Endothelial cell of umbilical vein (primary cell): ENCODE results near the gene FBXL3. TPM values are rescaled to one million over a fixed set of nuclear protein-coding genes. Genes with fewer than 3 reads are reported as not detected.

ENCODE experiments used
- BruUV-seq: library from RNA; stranded (reverse); fragments of 400-500 nt; replicated peaks from 2 replicates; lab custom pipeline; 2021; lab: Mats Ljungman, UMichigan
- CTCF ChIA-PET: fragments of 300-600, 350-600 bp; sonication (Branson Sonifier 250); formaldehyde crosslinking; loops from one replicate; lab custom pipeline; 2021; ENCODE audit warnings: antibody characterized with exemption, inconsistent platforms; lab: Charles Lee
- POLR2A ChIA-PET: fragments of 300-600, 350-600 bp; sonication (Branson Sonifier 250); formaldehyde crosslinking; loops from one replicate; lab custom pipeline; 2021; ENCODE audit warnings: antibody characterized with exemption, inconsistent platforms; lab: Charles Lee
- DNase-seq: peaks from one replicate; pipeline ENCODE4 v3.0.0-alpha.2; 2011; ENCODE audit warnings: low read depth, low spot score
- FAIRE-seq: peaks from 2 replicates; lab custom pipeline; 2011; peaks lifted over from hg19 to GRCh38; lab: Jason Lieb, UNC
- H2AFZ ChIP-seq: 2 replicates; pipeline ENCODE4 v1.6.0; 2012; ENCODE audit warnings: low read depth, low read length, control low read depth, inconsistent platforms
- H3K27ac ChIP-seq: 2 replicates; pipeline ENCODE4 v1.5.1; 2011; ENCODE audit warnings: low read depth, mild to moderate bottlenecking, control low read depth, low read length, moderate library complexity; ENCODE audit not compliant: insufficient read depth
- H3K27me3 ChIP-seq, 2 experiments: 2 replicates each; pipeline versions ENCODE4 v1.6.0 to v1.6.1; 2011; ENCODE audit warnings: low read length in 2 of 2, mixed read lengths in 1 of 2; ENCODE audit not compliant: control insufficient read depth in 2 of 2, insufficient read depth in 2 of 2
- H3K36me3 ChIP-seq, 2 experiments: 2 replicates in 1 of 2; 3 replicates in 1 of 2; pipeline ENCODE4 v1.5.1; 2011; ENCODE audit warnings: low read length in 2 of 2, mild to moderate bottlenecking in 1 of 2, moderate library complexity in 1 of 2; ENCODE audit not compliant: control insufficient read depth in 2 of 2, insufficient read depth in 2 of 2; ENCODE audit errors: extremely low read depth in 1 of 2
- H3K4me1 ChIP-seq: 3 replicates; pipeline ENCODE4 v1.5.1; 2011; ENCODE audit warnings: mild to moderate bottlenecking, low read length; ENCODE audit not compliant: control insufficient read depth, insufficient read depth; ENCODE audit errors: extremely low read depth
- H3K4me2 ChIP-seq: 2 replicates; pipeline ENCODE4 v1.6.1; 2011; ENCODE audit warnings: low read length, control low read depth, mixed read lengths; ENCODE audit not compliant: insufficient read depth
- H3K4me3 ChIP-seq, 3 experiments: fragments of 200-600 bp in 1 of 3; sonication (generic), shearing (Covaris generic) in 1 of 3; replicated peaks in 1 of 3; 2 replicates each; pipeline ENCODE4 v1.5.1; 2011 to 2016; ENCODE audit warnings: control low read depth in 3 of 3, low read length in 3 of 3, mild to moderate bottlenecking in 2 of 3, inconsistent platforms in 1 of 3, low read depth in 1 of 3, moderate library complexity in 1 of 3; ENCODE audit not compliant: insufficient read depth in 1 of 3
- H3K79me2 ChIP-seq: 2 replicates; pipeline ENCODE4 v1.6.0; 2012; ENCODE audit warnings: low read length, inconsistent platforms; ENCODE audit not compliant: control insufficient read depth, insufficient read depth
- H3K9ac ChIP-seq: replicated peaks from 2 replicates; pipeline ENCODE3; 2011; ENCODE audit warnings: low read length, control low read depth; ENCODE audit not compliant: insufficient read depth; ENCODE audit errors: extremely low read depth
- H3K9me1 ChIP-seq: replicated peaks from 3 replicates; pipeline ENCODE4 v1.6.0; 2011; ENCODE audit warnings: mild to moderate bottlenecking, low read length; ENCODE audit not compliant: control insufficient read depth, insufficient read depth; ENCODE audit errors: extremely low read depth
- H3K9me3 ChIP-seq: replicated peaks from 2 replicates; pipeline ENCODE4 v1.5.1; 2012; ENCODE audit warnings: low read length, inconsistent platforms; ENCODE audit not compliant: control insufficient read depth, insufficient read depth
- H4K20me1 ChIP-seq: replicated peaks from 2 replicates; pipeline ENCODE3; 2011; ENCODE audit warnings: mild to moderate bottlenecking, low read length; ENCODE audit not compliant: control insufficient read depth, insufficient read depth; ENCODE audit errors: extremely low read depth
- EZH2 ChIP-seq: IDR thresholded peaks from 2 replicates; pipeline ENCODE4 v1.6.1; 2012; ENCODE audit warnings: borderline replicate concordance, low read depth, mild to moderate bottlenecking, moderate library complexity, low read length, inconsistent platforms; ENCODE audit not compliant: severe bottlenecking
- FOS ChIP-seq: IDR thresholded peaks from 2 replicates; pipeline ENCODE4 v1.6.1; 2011; ENCODE audit warnings: mild to moderate bottlenecking, low read length, moderate library complexity, borderline replicate concordance; ENCODE audit not compliant: insufficient read depth
- GATA2 ChIP-seq: IDR thresholded peaks from 2 replicates; pipeline ENCODE4 v1.7.0; 2011; ENCODE audit warnings: low read depth, mild to moderate bottlenecking, moderate library complexity, mixed read lengths, low read length; ENCODE audit not compliant: insufficient read length, insufficient read depth
- JUN ChIP-seq: IDR thresholded peaks from 2 replicates; pipeline ENCODE4 v1.6.1; 2011; ENCODE audit warnings: borderline replicate concordance, low read depth; ENCODE audit not compliant: insufficient read length, insufficient read depth
- MYC ChIP-seq: IDR thresholded peaks from one replicate; pipeline ENCODE4 v1.6.1; 2011; ENCODE audit warnings: mild to moderate bottlenecking, low read depth, low read length
- POLR2A ChIP-seq: IDR thresholded peaks from 2 replicates; pipeline ENCODE4 v1.6.1; 2012; ENCODE audit warnings: low read depth, mild to moderate bottlenecking, control low read depth, low read length
- POLR2AphosphoS5 ChIP-seq: IDR thresholded peaks from 2 replicates; pipeline ENCODE4 v1.6.1; 2012; ENCODE audit warnings: low read depth, mild to moderate bottlenecking, control low read depth, low read length, moderate library complexity; ENCODE audit not compliant: insufficient read depth
- dilution Hi-C: fragments of 300-500 bp; cut with MboI; formaldehyde crosslinking; loops from one replicate; pipeline ENCODE4 v1.15.0; 2019; ENCODE audit warnings: low sequenced_read_pairs; ENCODE audit not compliant: extremely low pct_ligation_motif_present
- intact Hi-C: fragments of 100-400 bp; cut with micrococcal nuclease; formaldehyde crosslinking; loops from one replicate; pipeline ENCODE4 v1.10.0; 2022
- polyA plus RNA-seq, 4 experiments: library from polyadenylated mRNA; depleted of rRNA in 3 of 4; stranded (reverse) in 3 of 4; unstranded in 1 of 4; fragments of >200 nt; gene quantifications; 2 replicates each; pipeline versions ENCODE4 v1.2.1 to v1.2.3, GENCODE V29; 2011 to 2012; ENCODE audit warnings: missing spikeins in 1 of 4
- total RNA-seq: library from RNA; stranded (reverse); gene quantifications from 2 replicates; pipeline ENCODE4 v1.2.3, GENCODE V29; 2021
- TF ChIP-seq, protein P1 (sequence below), 2 donors: IDR thresholded peaks; 1 replicate in 1 of 2; 2 replicates in 1 of 2; pipeline ENCODE4 v1.5.1; 2011; ENCODE audit warnings: low read length in 2 of 2, mild to moderate bottlenecking in 2 of 2, moderate library complexity in 2 of 2, control low read depth in 1 of 2, inconsistent platforms in 1 of 2, low read depth in 1 of 2; ENCODE audit not compliant: insufficient read depth in 1 of 2; ENCODE audit errors: extremely low read depth in 1 of 2
- TF ChIP-seq, protein P2 (sequence below): IDR thresholded peaks from 2 replicates; pipeline ENCODE4 v1.6.1; 2011; ENCODE audit not compliant: insufficient read depth, insufficient read length

Gene FBXL3
- total and polyA plus RNA-seq, 2 donors (not counting 3 experiments of a cell fraction or from before 2014, with no cell fraction given): 13.0 to 37.8 TPM

DNA sequence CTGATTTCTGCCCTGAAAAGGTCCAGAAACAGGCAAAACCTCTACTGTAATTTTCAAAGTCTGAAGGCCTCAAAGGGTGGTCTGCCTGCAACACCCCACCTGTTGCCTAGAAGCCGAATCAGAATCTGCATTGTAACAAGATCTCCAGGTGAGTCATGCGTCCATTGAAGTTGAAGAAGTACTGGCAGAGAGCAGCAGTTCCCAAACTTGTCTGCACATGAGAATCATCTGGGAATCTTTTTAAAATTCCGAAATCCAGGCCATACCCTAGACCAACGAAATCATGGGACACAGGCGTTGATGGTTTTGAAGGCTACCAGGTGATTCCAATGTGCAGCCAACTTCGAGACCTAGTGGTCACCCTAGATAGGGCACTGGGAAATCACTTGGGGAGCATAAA lies 51.1 kb downstream of the FBXL3 start:
- intact Hi-C loops (loop anchor here (10.0 kb wide), 1 partner anchor 501 kb away; no protein-coding TSS in a partner anchor), dilution Hi-C loops (no loop called here)
- Histone ChIP-seq H3K27me3 (peaks cover 16 to 24% of the 10 kb centered on the region in 2 experiments), H3K36me3 (no peaks in the 10 kb centered on the region), H4K20me1 (no peaks in the 10 kb centered on the region), H3K4me1 (peaks cover 2% of the 10 kb centered on the region), H3K9me1 (no peaks in the 10 kb centered on the region), H3K79me2 (no peaks in the 10 kb centered on the region), H3K27ac (no peak overlapping the region), H3K4me3 (no peak overlapping the region), H3K9me3 (no peaks in the 10 kb centered on the region), H3K4me2 (no peak overlapping the region), H2AFZ (no peak overlapping the region), H3K9ac (no peak overlapping the region)
- ChIA-PET POLR2A (no interaction called here), CTCF (interaction anchor here (1.5 kb wide), 1 partner anchor 308 kb away, joined by 4 read pairs; no protein-coding TSS in a partner anchor)
- FAIRE-seq (no peak), DNase-seq (no peak)
- TF ChIP-seq FOS (no peak), POLR2AphosphoS5 (no peak), POLR2A (no peak)
- TF ChIP-seq, protein P1, sequence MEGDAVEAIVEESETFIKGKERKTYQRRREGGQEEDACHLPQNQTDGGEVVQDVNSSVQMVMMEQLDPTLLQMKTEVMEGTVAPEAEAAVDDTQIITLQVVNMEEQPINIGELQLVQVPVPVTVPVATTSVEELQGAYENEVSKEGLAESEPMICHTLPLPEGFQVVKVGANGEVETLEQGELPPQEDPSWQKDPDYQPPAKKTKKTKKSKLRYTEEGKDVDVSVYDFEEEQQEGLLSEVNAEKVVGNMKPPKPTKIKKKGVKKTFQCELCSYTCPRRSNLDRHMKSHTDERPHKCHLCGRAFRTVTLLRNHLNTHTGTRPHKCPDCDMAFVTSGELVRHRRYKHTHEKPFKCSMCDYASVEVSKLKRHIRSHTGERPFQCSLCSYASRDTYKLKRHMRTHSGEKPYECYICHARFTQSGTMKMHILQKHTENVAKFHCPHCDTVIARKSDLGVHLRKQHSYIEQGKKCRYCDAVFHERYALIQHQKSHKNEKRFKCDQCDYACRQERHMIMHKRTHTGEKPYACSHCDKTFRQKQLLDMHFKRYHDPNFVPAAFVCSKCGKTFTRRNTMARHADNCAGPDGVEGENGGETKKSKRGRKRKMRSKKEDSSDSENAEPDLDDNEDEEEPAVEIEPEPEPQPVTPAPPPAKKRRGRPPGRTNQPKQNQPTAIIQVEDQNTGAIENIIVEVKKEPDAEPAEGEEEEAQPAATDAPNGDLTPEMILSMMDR (IDR thresholded peaks at IDR 0.05; ENCODE audit: extremely low read depth in 1 of 2, insufficient read depth in 1 of 2, low read depth in 1 of 2, low read length in 2 of 2): no peak
- TF ChIP-seq, protein P2, sequence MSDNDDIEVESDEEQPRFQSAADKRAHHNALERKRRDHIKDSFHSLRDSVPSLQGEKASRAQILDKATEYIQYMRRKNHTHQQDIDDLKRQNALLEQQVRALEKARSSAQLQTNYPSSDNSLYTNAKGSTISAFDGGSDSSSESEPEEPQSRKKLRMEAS: no peak
- BruUV-seq: no TSS peak

DNA sequence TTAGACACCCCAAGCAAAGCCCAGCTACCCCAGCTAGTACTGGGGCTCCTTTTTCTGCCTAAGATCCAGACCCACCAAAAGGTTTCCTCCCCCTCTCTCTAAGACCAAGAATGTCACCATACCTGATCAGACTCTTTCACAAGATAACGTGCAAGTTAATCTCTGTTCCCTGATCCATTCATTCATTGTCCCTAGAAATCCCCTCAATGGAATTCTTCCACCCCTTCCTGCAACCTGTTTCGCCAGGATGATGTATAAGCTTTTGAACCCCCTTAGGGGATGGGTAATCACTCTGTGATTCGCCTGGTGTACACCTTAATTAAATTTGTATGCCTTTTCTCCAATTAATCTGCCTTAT lies 52.4 kb downstream of the FBXL3 start:
- intact Hi-C loops: loop anchor here (10.0 kb wide), 1 partner anchor 500 kb away; no protein-coding TSS in a partner anchor
- Histone ChIP-seq H3K4me1 (no peaks in the 10 kb centered on the region), H4K20me1 (no peaks in the 10 kb centered on the region), H2AFZ (no peak overlapping the region), H3K79me2 (no peaks in the 10 kb centered on the region), H3K4me2 (no peak overlapping the region), H3K27ac (no peak overlapping the region), H3K9me1 (no peaks in the 10 kb centered on the region), H3K9ac (no peak overlapping the region), H3K27me3 (peaks cover 13 to 18% of the 10 kb centered on the region in 2 experiments), H3K36me3 (no peaks in the 10 kb centered on the region), H3K9me3 (no peaks in the 10 kb centered on the region), H3K4me3 (no peak overlapping the region)
- ChIA-PET POLR2A (no interaction called here), CTCF (interaction anchor here (1.1 to 1.2 kb wide), 3 partner anchors 22 to 1101 kb away, joined by 3 read pairs; no protein-coding TSS in a partner anchor)
- DNase-seq (no peak), FAIRE-seq (no peak)
- dilution Hi-C loops: no loop called here
- BruUV-seq: no TSS peak
- TF ChIP-seq MYC: no peak
- TF ChIP-seq EZH2: no peak
- no peak for TF ChIP-seq JUN
- TF ChIP-seq, protein P1 (IDR thresholded peaks at IDR 0.05; ENCODE audit: extremely low read depth in 1 of 2, insufficient read depth in 1 of 2, low read depth in 1 of 2, low read length in 2 of 2): no peak
- TF ChIP-seq, protein P2: no peak
- TF ChIP-seq POLR2AphosphoS5: no peak
- no peak for TF ChIP-seq FOS
- TF ChIP-seq GATA2: no peak
- TF ChIP-seq POLR2A: no peak
